GM19099 (cell line): Measurements from ENCODE around the gene CUX1.

Source experiments
- POLR2A ChIP-seq: IDR thresholded peaks from 3 replicates; pipeline ENCODE4 v1.6.1; 2011; ENCODE audit warnings: low read depth; ENCODE audit not compliant: insufficient read length; ENCODE audit errors: extremely low read depth

Gene CUX1

GRCh38 chr7:101971457-101971856, 154.0 kb downstream of the CUX1 start:
- no peak for TF ChIP-seq POLR2A

DNA sequence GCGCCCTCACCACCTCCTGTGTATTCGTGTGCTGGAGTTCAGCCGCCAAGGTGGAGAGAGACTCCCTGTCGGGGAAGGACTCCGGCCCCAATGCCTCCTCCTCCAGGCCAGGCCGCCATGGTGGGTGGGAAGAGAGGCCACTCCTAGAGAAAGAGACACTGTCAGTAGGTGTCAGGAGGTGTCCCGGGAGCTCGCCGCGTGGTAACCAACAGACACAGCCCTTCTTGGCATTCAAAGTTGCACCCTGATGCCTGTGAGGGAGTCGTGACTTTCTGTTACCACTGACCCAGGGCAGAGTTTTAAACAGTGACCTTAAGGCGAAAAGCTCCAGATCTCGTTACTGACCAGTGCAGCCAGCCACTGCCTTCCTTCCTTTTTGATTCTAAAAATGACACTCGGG, 155.2 kb downstream of the CUX1 start:
- TF ChIP-seq POLR2A = no peak

- no peak for TF ChIP-seq POLR2A
Observed at GRCh38 chr7:101973130-101973529, 155.7 kb downstream of the CUX1 start.

GRCh38 chr7:101974393-101974792, 157.0 kb downstream of the CUX1 start:
- no peak for TF ChIP-seq POLR2A

GRCh38 chr7:101975046-101975445, 157.6 kb downstream of the CUX1 start:
- TF ChIP-seq POLR2A = no peak

GRCh38 chr7:101976411-101976810, 159.0 kb downstream of the CUX1 start:
- TF ChIP-seq POLR2A = no peak

DNA sequence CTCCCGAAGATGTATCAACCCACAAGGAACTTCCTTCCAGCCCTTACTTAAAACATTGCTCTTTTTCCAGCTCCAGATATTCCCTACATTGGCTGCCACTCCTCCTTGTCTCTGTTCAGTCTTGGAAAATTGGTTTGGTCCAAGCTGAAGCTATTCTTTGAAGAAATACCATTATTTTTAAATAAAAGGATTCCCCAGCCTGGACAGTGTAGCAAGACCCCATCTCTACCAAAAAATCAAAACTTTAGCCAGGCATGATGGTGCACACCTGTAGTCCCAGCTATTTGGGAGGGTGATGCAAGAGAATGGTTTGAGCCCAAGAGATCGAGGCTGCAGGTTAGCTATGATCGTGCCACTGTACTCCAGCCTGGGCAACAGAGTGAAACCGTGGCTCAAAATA, 159.8 kb downstream of the CUX1 start:
- no peak for TF ChIP-seq POLR2A

- no peak for TF ChIP-seq POLR2A
Observed at GRCh38 chr7:101978683-101979082, 161.3 kb downstream of the CUX1 start.

DNA sequence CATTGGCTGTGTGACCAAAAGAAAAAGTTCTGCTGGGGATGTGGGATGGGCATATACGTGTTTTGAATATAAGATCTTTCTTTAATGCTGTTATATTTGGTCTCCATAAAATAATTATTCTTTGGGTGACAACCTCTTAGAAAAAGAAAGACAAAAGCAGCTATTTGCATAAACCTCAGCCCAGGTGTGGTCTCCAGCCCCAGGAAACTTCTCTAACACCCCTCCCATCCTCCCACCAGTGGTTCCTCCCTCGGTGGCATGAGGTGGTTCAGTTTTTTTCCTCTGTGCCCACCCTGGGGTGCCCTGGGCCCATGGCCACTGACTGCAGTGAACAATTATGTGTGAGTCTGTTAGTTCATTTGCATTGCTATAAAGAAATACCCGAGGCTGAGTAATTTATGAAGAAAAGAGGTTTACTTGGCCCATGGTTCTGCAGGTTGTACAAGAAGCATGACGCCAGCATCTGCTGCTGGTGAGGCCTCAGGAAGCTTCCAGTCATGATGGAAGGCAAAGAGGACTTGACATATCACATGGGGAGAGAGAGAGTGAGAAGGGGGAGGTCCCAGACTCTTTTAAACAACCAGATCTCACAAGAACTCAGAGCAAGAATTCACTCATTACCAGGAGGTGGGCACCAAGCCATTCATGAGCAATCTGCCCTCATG, 165.9 kb downstream of the CUX1 start:
- no peak for TF ChIP-seq POLR2A

DNA sequence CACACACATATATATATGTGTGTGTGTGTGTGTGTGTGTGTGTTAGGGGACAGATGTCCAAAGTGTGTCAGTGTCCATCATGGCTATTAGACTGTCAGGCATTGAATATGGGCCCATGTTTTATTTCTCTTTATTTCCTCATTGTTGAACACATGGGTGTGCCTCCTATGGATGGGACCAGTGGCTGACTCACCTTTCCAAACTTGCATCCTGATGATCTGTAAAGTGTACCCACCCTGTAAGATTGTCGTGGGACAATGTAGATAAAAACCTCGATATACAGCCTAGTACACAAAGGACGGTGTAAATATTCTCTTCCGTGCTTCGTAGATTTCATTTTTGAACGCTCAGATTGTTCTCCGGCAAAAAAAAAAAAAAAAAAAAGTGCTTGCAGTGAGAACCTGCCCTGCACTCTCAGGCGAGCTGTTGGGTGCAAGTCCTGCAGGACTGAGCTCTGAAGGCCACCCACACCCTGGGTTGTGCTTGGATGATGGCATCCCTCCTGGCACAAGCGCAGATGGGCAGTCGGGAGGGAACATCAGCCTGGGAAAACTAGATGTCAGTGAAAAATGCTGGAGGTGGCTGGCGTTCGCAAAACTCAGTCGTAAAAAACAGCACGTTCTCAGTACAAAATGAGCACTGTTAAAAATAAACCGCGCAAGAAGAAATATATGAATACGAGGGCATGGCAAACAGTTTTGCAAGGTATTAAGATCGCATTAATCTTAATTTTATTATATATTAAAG, 166.9 kb downstream of the CUX1 start:
- TF ChIP-seq POLR2A = no peak

GRCh38 chr7:101985057-101985902, 167.9 kb downstream of the CUX1 start:
- TF ChIP-seq POLR2A = no peak

GRCh38 chr7:101985903-101986734, 168.7 kb downstream of the CUX1 start:
- TF ChIP-seq POLR2A = no peak

GRCh38 chr7:101987494-101987893, 170.1 kb downstream of the CUX1 start:
- no peak for TF ChIP-seq POLR2A

DNA sequence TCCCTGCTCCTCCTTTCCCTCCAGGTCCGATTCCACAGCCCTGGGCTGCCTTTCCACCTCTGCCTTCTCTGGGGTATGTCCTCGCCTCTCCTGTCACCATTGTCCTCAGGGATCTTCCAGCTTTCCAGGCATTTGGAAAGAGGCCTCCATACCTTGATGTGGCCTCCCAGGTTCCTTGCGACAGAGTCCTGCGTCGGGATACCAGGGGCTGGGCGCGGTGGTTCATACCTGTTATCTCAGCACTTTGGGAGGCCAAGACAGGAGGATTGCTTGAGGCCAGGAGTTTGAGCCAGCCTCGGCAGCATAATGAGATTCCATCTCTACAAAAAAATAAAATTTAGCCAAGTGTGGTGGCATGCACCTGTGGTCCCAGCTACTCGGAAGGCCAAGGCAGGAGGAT, 171.1 kb downstream of the CUX1 start:
- TF ChIP-seq POLR2A = no peak

GRCh38 chr7:101989101-101989500, 171.7 kb downstream of the CUX1 start:
- no peak for TF ChIP-seq POLR2A

- no peak for TF ChIP-seq POLR2A
Observed at GRCh38 chr7:101990811-101991418, 173.5 kb downstream of the CUX1 start.
